Coronary artery (tissue), 2 donors: ENCODE measurements around the gene ZSCAN9.

ENCODE experiments used
- DNase-seq: peaks from one replicate; pipeline ENCODE4 v3.0.0-alpha.2; 2017; ENCODE audit warnings: low spot score
- H3K27ac ChIP-seq, 2 donors: fragments of 200-600 bp; sonication (generic); one replicate each; pipeline ENCODE4 v1.5.1; 2016 to 2019
- H3K4me3 ChIP-seq: fragments of 200-600 bp; sonication (generic); 2 replicates; pipeline ENCODE4 v1.5.1; 2016; ENCODE audit warnings: mild to moderate bottlenecking, moderate library complexity
- CTCF ChIP-seq: fragments of 200-600 bp; sonication (generic); IDR thresholded peaks from one replicate; pipeline ENCODE4 v1.5.1; 2019; ENCODE audit warnings: antibody characterized with exemption

ZSCAN9 gene

GRCh38 chr6:28225056-28225834 lies at the start of gene ZSCAN9:
Gene ZSCAN9 (plus strand): TSS chr6:28225275. CDS start chr6:28227085, 1,810 bp downstream.
- Histone ChIP-seq H3K27ac (peak within 1 kb of the TSS; percentile 29 to 87), H3K4me3 (peak within 1 kb of the TSS; percentile 88)
- peak; percentile 90 for DNase-seq

GRCh38 chr6:28176373-28176772 lies 48.7 kb upstream of the ZSCAN9 start:
- no peak for DNase-seq
- no peak for TF ChIP-seq CTCF
- no peak overlapping the region for H3K4me3 ChIP-seq
- H3K27ac ChIP-seq = no peak overlapping the region

More at GRCh38 chr6:28225056-28225834, at the start of gene ZSCAN9:
- no peak for TF ChIP-seq CTCF

- TF ChIP-seq CTCF = no peak
- no peak for DNase-seq
- H3K4me3 ChIP-seq = no peak overlapping the region
- H3K27ac ChIP-seq = no peak overlapping the region
These were observed 42.8 kb upstream of the ZSCAN9 start for GRCh38 chr6:28182255-28182654.

GRCh38 chr6:28188111-28188979 lies 36.7 kb upstream of the ZSCAN9 start:
- no peak for TF ChIP-seq CTCF
- Histone ChIP-seq H3K4me3 (no peak overlapping the region), H3K27ac (no peak overlapping the region)
- DNase-seq = no peak

GRCh38 chr6:28200020-28200419 lies 25.1 kb upstream of the ZSCAN9 start:
- Histone ChIP-seq H3K4me3 (no peak overlapping the region), H3K27ac (no peak overlapping the region)
- no peak for TF ChIP-seq CTCF
- DNase-seq = no peak

GRCh38 chr6:28203201-28203600 lies 21.9 kb upstream of the ZSCAN9 start:
- no peak overlapping the region for H3K27ac ChIP-seq
- no peak for DNase-seq
- no peak for TF ChIP-seq CTCF
- H3K4me3 ChIP-seq = no peak overlapping the region
